Motor neuron (in vitro differentiated cells): ENCODE results near the gene BAG5. TPM values are rescaled to one million over a fixed set of nuclear protein-coding genes. Genes with fewer than 3 reads are reported as not detected.
A peak's percentile ranks its signal among the peaks of the same experiment; 100 is the strongest.

Experiments
- ATAC-seq, 8 experiments: fragments of 200-7000 bp; cut with Tn5 transposase; replicated peaks in 6 of 8; 2 replicates each; pipeline ENCODE4 v1.8.0; 2021; ENCODE audit warnings: mild to moderate bottlenecking in 8 of 8, moderate library complexity in 8 of 8
- H3K27ac ChIP-seq, 2 donors: fragments of 250-450 bp; sonication (Bioruptor Pico); 2 replicates each; pipeline ENCODE4 v1.9.0; 2021; ENCODE audit warnings: antibody characterized with exemption in 2 of 2, mild to moderate bottlenecking in 2 of 2, moderate library complexity in 1 of 2
- H3K4me1 ChIP-seq, 2 donors: fragments of 250-450 bp; sonication (Bioruptor Pico); replicated peaks in 1 of 2; 2 replicates each; pipeline ENCODE4 v1.6.1; 2021; ENCODE audit warnings: antibody characterized with exemption in 2 of 2, mild to moderate bottlenecking in 2 of 2, moderate library complexity in 1 of 2
- H3K4me3 ChIP-seq, 5 donors: fragments of 250-450 bp; sonication (Bioruptor Pico); 2 replicates each; pipeline ENCODE4 v1.9.0; 2021; ENCODE audit warnings: antibody characterized with exemption in 5 of 5, mild to moderate bottlenecking in 5 of 5, moderate library complexity in 4 of 5
- WGBS, 10 experiments: fragments of 450-650 bp; shearing (Covaris generic); methylation state at CpG; one replicate each; pipeline ENCODE4 v1.0.0; 2022; 5-methylcytosine and 5-hydroxymethylcytosine counted together
- in situ Hi-C, 9 experiments: fragments of 400-800 bp; cut with MboI; loops; one replicate each; pipeline ENCODE4 v1.15.0; 2021; ENCODE audit warnings: low sequenced_read_pairs in 9 of 9, low pct_unique_long_range_greater_than_20kb in 2 of 9; ENCODE audit not compliant: unreplicated experiment in 9 of 9
- total RNA-seq, 8 experiments: library from RNA; unstranded; fragments of 300-600 nt; gene quantifications; 2 replicates each; pipeline versions ENCODE4 v1.2.3 to v1.2.4, GENCODE V29; 2022

Gene BAG5
- total RNA-seq, 8 experiments from 2014 or later: 23.0 to 34.5 (median 26.7) TPM

- H3K4me1 ChIP-seq: no peaks in the 10 kb centered on the region
- WGBS, 10 experiments: 91 to 100% (median 96%) methylated on average over 1 to 7 of the region's 26 CpGs; no CpG with 5 or more reads in 4 of the 10 experiments
- in situ Hi-C loops: no loop called here
- H3K27ac ChIP-seq: no peak overlapping the region
- no peak for ATAC-seq
- H3K4me3 ChIP-seq: no peak overlapping the region
These were observed 19.7 kb upstream of the BAG5 start for GRCh38 chr14:103581954-103582703.

DNA sequence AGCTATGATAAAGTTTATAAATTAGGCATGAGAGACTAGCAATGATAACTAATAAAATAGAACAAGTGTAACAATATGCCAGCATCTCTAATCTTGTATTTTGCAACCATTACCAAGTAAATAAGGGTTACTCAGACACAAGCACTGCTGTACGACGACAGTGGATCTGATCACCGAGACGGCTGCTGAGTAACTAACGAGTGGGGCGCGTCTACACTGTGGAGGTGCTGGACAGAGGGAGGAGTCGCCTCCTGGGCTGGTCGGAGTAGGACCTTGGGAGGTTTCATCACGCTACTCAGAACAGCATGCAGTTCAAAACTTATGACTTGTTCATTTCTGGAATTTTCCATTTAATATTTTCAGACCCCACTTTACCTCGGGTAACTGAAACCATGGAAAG, 18.7 kb upstream of the BAG5 start:
- peaks cover 0 to 3% of the 10 kb centered on the region in 2 donors for H3K4me1 ChIP-seq
- no peak overlapping the region for H3K4me3 ChIP-seq
- H3K27ac ChIP-seq: no peak overlapping the region
- ATAC-seq: no peak
- in situ Hi-C loops: no loop called here
- WGBS, 10 experiments: 90 to 100% (median 100%) methylated on average over 1 to 10 of the region's 11 CpGs; no CpG with 5 or more reads in 1 of the 10 experiments

- Histone ChIP-seq H3K4me1 (peaks cover 0 to 3% of the 10 kb centered on the region in 2 donors), H3K4me3 (no peak overlapping the region), H3K27ac (no peak overlapping the region)
- in situ Hi-C loops: no loop called here
- no peak for ATAC-seq
- 40 to 100% (median 92%) methylated on average over 1 to 10 of the region's 12 CpGs; no CpG with 5 or more reads in 2 of the 10 experiments for WGBS, 10 experiments
These were observed 16.1 kb upstream of the BAG5 start for GRCh38 chr14:103578401-103579075.

- in situ Hi-C loops: no loop called here
- no peak overlapping the region for H3K4me3 ChIP-seq
- H3K4me1 ChIP-seq: peaks cover 0 to 3% of the 10 kb centered on the region in 2 donors
- WGBS, 10 experiments: 4 to 48% (median 21%) methylated on average over 2 to 7 of the region's 9 CpGs; no CpG with 5 or more reads in 2 of the 10 experiments
- peak; percentile 94 to 99 (median 97) for ATAC-seq
- no peak overlapping the region for H3K27ac ChIP-seq
These were observed 14.0 kb upstream of the BAG5 start for GRCh38 chr14:103576371-103577024.

- no peak overlapping the region for H3K27ac ChIP-seq
- in situ Hi-C loops: no loop called here
- no peak for ATAC-seq
- WGBS, 10 experiments: 80 to 100% (median 97%) methylated on average over 1 to 8 of the region's 18 CpGs; no CpG with 5 or more reads in 3 of the 10 experiments
- no peak overlapping the region for H3K4me3 ChIP-seq
- peaks cover 2 to 3% of the 10 kb centered on the region in 2 donors for H3K4me1 ChIP-seq
These were observed 12.3 kb upstream of the BAG5 start for GRCh38 chr14:103574707-103575285.

GRCh38 chr14:103574104-103574503, 11.6 kb upstream of the BAG5 start:
- Histone ChIP-seq H3K4me1 (peaks cover 4 to 6% of the 10 kb centered on the region in 2 donors), H3K27ac (no peak overlapping the region), H3K4me3 (no peak overlapping the region)
- in situ Hi-C loops: no loop called here
- ATAC-seq: no peak
- 17 to 86% (median 51%) methylated on average over 1 to 6 of the region's 6 CpGs; no CpG with 5 or more reads in 2 of the 10 experiments for WGBS, 10 experiments

- in situ Hi-C loops: no loop called here
- H3K4me3 ChIP-seq: peak overlapping the region in 1 of 5 donors; percentile 5
- WGBS, 10 experiments: 14 to 94% (median 54%) methylated on average over 1 to 8 of the region's 11 CpGs; no CpG with 5 or more reads in 2 of the 10 experiments
These were observed 7.0 kb upstream of the BAG5 start for GRCh38 chr14:103569408-103569807.

GRCh38 chr14:103568952-103569351, 6.5 kb upstream of the BAG5 start:
- H3K27ac ChIP-seq: peak overlapping the region; percentile 62 to 68
- ATAC-seq: peak; percentile 72 to 95 (median 86)
- in situ Hi-C loops: no loop called here
- 0 to 35% (median 7%) methylated on average over 1 to 8 of the region's 8 CpGs; no CpG with 5 or more reads in 3 of the 10 experiments for WGBS, 10 experiments
- peak overlapping the region in 2 of 5 donors; percentile 1 to 5 for H3K4me3 ChIP-seq
- peaks cover 7 to 13% of the 10 kb centered on the region in 2 donors for H3K4me1 ChIP-seq

More at GRCh38 chr14:103569408-103569807, 7.0 kb upstream of the BAG5 start:
- peak in 5 of 8 experiments; percentile 6 to 52 (median 40) for ATAC-seq
- H3K27ac ChIP-seq: peak overlapping the region; percentile 62 to 68
- peaks cover 7 to 10% of the 10 kb centered on the region in 2 donors for H3K4me1 ChIP-seq

DNA sequence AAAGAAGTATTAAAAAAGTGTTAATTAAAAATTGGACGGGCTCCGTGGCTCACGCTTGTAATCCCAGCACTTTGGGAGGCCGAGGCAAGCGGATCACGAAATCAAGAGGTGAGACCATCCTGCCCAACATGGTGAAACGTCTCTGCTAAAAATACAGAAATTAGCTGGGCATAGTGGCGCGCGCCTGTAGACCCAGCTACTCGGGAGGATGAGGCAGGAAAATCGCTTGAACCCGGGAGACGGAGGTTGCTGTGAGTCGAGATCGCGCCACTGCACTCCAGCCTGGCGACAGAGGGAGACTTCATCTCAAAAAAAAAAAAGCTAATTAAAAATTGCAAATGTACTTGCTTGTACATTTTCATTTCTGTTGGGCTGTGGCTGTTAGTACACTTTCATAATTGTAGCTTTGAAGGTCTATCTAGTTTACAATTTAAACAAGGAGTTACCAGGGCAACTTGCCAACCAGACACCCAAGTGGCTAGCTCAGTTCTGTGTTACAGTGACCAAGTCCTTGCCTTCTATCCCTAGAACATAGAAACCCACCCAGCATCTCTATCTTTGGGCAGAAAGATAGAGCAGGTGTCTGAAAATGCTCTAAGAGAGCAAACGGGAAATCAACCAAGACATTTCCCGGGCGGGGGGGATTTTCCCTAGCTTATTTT, 1.5 kb upstream of the BAG5 start:
- Histone ChIP-seq H3K27ac (no peak overlapping the region), H3K4me3 (peak overlapping the region; percentile 55 to 100 (median 93)), H3K4me1 (peaks cover 13 to 28% of the 10 kb centered on the region in 2 donors)
- in situ Hi-C loops: no loop called here
- 44 to 80% (median 63%) methylated on average over 2 to 17 of the region's 21 CpGs; no CpG with 5 or more reads in 1 of the 10 experiments for WGBS, 10 experiments
- ATAC-seq: peak in 1 of 8 experiments; percentile 9

GRCh38 chr14:103563226-103563620, 766 bp upstream of the BAG5 start:
- in situ Hi-C loops: no loop called here
- ATAC-seq: no peak
- H3K4me3 ChIP-seq: peak overlapping the region; percentile 55 to 100 (median 93)
- H3K27ac ChIP-seq: peak overlapping the region; percentile 97 to 99
- WGBS, 10 experiments: 0 to 10% (median 0%) methylated on average over 1 to 22 of the region's 22 CpGs
- H3K4me1 ChIP-seq: peaks cover 13 to 32% of the 10 kb centered on the region in 2 donors

GRCh38 chr14:103562179-103562428, 353 bp downstream of the BAG5 start:
- Histone ChIP-seq H3K4me3 (peak overlapping the region; percentile 55 to 100 (median 93)), H3K4me1 (peaks cover 15 to 43% of the 10 kb centered on the region in 2 donors), H3K27ac (peak overlapping the region; percentile 97 to 99)
- peak in 3 of 8 experiments; percentile 64 to 76 (median 68) for ATAC-seq
- WGBS, 10 experiments: 7% methylated on average over 3 of the region's 25 CpGs; no CpG with 5 or more reads in 9 of the 10 experiments
- in situ Hi-C loops: no loop called here
